ENCODE data around the gene PCCA.
"Not testable (repeated sequence)": the region's sequence is repeated elsewhere in the genome, so short reads cannot be mapped to it uniquely, and the experiment has no call there.

PCCA gene

GRCh38 chr13:100197591-100198365, 108.9 kb downstream of the PCCA start:
- no peak for DNase-seq

GRCh38 chr13:100203696-100204367, 114.9 kb downstream of the PCCA start:
- DNase-seq = no peak

GRCh38 chr13:100208002-100208401, 119.1 kb downstream of the PCCA start:
- no peak for DNase-seq

GRCh38 chr13:100208626-100209025, 119.7 kb downstream of the PCCA start:
- no peak for DNase-seq

- no peak for DNase-seq
These were observed 121.2 kb downstream of the PCCA start for GRCh38 chr13:100209857-100210825.

GRCh38 chr13:100211016-100211710, 122.3 kb downstream of the PCCA start:
- DNase-seq = no peak

- DNase-seq = no peak
These were observed 124.1 kb downstream of the PCCA start for GRCh38 chr13:100212904-100213553.

- DNase-seq = no peak
These were observed 124.7 kb downstream of the PCCA start for GRCh38 chr13:100213576-100213975.

- DNase-seq = no peak
These were observed 126.0 kb downstream of the PCCA start for GRCh38 chr13:100214886-100215285.

- DNase-seq = no peak
These were observed 132.3 kb downstream of the PCCA start for GRCh38 chr13:100221166-100221565.

- not testable (repeated sequence) for DNase-seq
These were observed 135.2 kb downstream of the PCCA start for GRCh38 chr13:100223966-100224530.

- DNase-seq = no peak
These were observed 140.7 kb downstream of the PCCA start for GRCh38 chr13:100229603-100230002.

GRCh38 chr13:100230769-100231149, 141.9 kb downstream of the PCCA start:
- DNase-seq = no peak

- no peak for DNase-seq
These were observed 142.3 kb downstream of the PCCA start for GRCh38 chr13:100231176-100231575.

- no peak for DNase-seq
These were observed 145.1 kb downstream of the PCCA start for GRCh38 chr13:100234006-100234405.

GRCh38 chr13:100234524-100235136, 145.7 kb downstream of the PCCA start:
- DNase-seq = no peak

- no peak for DNase-seq
These were observed 146.5 kb downstream of the PCCA start for GRCh38 chr13:100235311-100235901.

GRCh38 chr13:100240109-100240779, 151.4 kb downstream of the PCCA start:
- DNase-seq = no peak

GRCh38 chr13:100244431-100244830, 155.5 kb downstream of the PCCA start:
- no peak for DNase-seq

- DNase-seq = no peak
These were observed 156.2 kb downstream of the PCCA start for GRCh38 chr13:100245104-100245503.
